GM23338 (cell line): ENCODE results near the gene METTL17. TPM values are rescaled to one million over a fixed set of nuclear protein-coding genes. Genes with fewer than 3 reads are reported as not detected.

Experiments
- ATAC-seq: fragments of 200-7000 bp; cut with Tn5 transposase; 3 replicates; pipeline ENCODE4 v1.9.1; 2020
- DNase-seq: peaks from one replicate; pipeline ENCODE4 v3.0.0-alpha.2; 2015; ENCODE audit warnings: low spot score
- H2AFZ ChIP-seq: fragments of 200-600 bp; sonication (generic); 2 replicates; pipeline ENCODE4 v1.8.0; 2016; ENCODE audit warnings: antibody characterized with exemption, mild to moderate bottlenecking, moderate library complexity
- H3F3A ChIP-seq: fragments of 200-600 bp; sonication (generic); replicated peaks from 2 replicates; pipeline ENCODE4 v1.8.0; 2017; ENCODE audit warnings: antibody characterized with exemption, mixed run types, low read depth
- H3K27ac ChIP-seq: fragments of 200-600 bp; sonication (generic); 2 replicates; pipeline ENCODE4 v1.6.1; 2016; ENCODE audit warnings: low read depth
- H3K27me3 ChIP-seq: fragments of 200-600 bp; sonication (generic); 2 replicates; pipeline ENCODE4 v1.8.0; 2016; ENCODE audit warnings: mild to moderate bottlenecking, mixed run types, moderate library complexity; ENCODE audit not compliant: insufficient read depth
- H3K36me3 ChIP-seq: fragments of 200-600 bp; sonication (generic); 2 replicates; pipeline ENCODE4 v1.8.0; 2016; ENCODE audit warnings: mild to moderate bottlenecking; ENCODE audit not compliant: insufficient read depth
- H3K4me1 ChIP-seq: fragments of 200-600 bp; sonication (generic); 2 replicates; pipeline ENCODE4 v1.8.0; 2016; ENCODE audit warnings: mild to moderate bottlenecking, moderate library complexity; ENCODE audit not compliant: insufficient read depth
- H3K4me2 ChIP-seq: fragments of 200-600 bp; sonication (generic); 2 replicates; pipeline ENCODE4 v1.7.1; 2017; ENCODE audit warnings: mixed run types
- H3K4me3 ChIP-seq: fragments of 200-600 bp; sonication (generic); 2 replicates; pipeline ENCODE4 v1.6.1; 2016; ENCODE audit warnings: mixed run types
- H3K79me2 ChIP-seq: fragments of 200-600 bp; sonication (generic); replicated peaks from 2 replicates; pipeline ENCODE4 v1.8.0; 2017; ENCODE audit warnings: mild to moderate bottlenecking; ENCODE audit not compliant: insufficient read depth
- H3K9me2 ChIP-seq: fragments of 200-600 bp; sonication (generic); 2 replicates; pipeline ENCODE4 v1.8.0; 2017; ENCODE audit not compliant: insufficient read depth
- H4K20me1 ChIP-seq: fragments of 200-600 bp; sonication (generic); replicated peaks from 2 replicates; pipeline ENCODE4 v1.8.0; 2017; ENCODE audit warnings: mild to moderate bottlenecking; ENCODE audit not compliant: insufficient read depth
- H3K27ac Mint-ChIP-seq: 2 replicates; pipeline ENCODE4 v1.8.0; 2020; ENCODE audit warnings: inconsistent platforms, mild to moderate bottlenecking, moderate library complexity, mixed read lengths
- H3K27me3 Mint-ChIP-seq: 3 replicates; pipeline ENCODE4 v1.8.0; 2022; ENCODE audit warnings: low read depth, mild to moderate bottlenecking, moderate library complexity, mixed read lengths, inconsistent platforms; ENCODE audit not compliant: insufficient read depth, poor library complexity
- H3K36me3 Mint-ChIP-seq: 3 replicates; pipeline ENCODE4 v1.8.0; 2021; ENCODE audit warnings: low read depth, mild to moderate bottlenecking, inconsistent platforms, moderate library complexity, mixed read lengths
- H3K4me1 Mint-ChIP-seq: 3 replicates; pipeline ENCODE4 v1.8.0; 2020; ENCODE audit warnings: mild to moderate bottlenecking, inconsistent platforms, mixed read lengths
- H3K4me3 Mint-ChIP-seq: 3 replicates; pipeline ENCODE4 v1.8.0; 2021; ENCODE audit warnings: moderate library complexity, mild to moderate bottlenecking, inconsistent platforms, mixed read lengths
- H3K9me3 Mint-ChIP-seq: 3 replicates; pipeline ENCODE4 v1.8.0; 2020; ENCODE audit warnings: moderate library complexity, mild to moderate bottlenecking, inconsistent platforms, mixed read lengths
- CREB1 ChIP-seq: fragments of 250-450 bp; sonication (Bioruptor Pico); IDR thresholded peaks from 2 replicates; pipeline ENCODE4 v1.5.0; 2020; ENCODE audit warnings: low read depth, mild to moderate bottlenecking, moderate library complexity
- EZH2 ChIP-seq: fragments of 200-600 bp; sonication (generic); IDR thresholded peaks from one replicate; pipeline ENCODE4 v1.8.0; 2017; ENCODE audit warnings: antibody characterized with exemption, mild to moderate bottlenecking, low read depth; ENCODE audit not compliant: unreplicated experiment
- POLR2AphosphoS5 ChIP-seq: IDR thresholded peaks from 2 replicates; pipeline ENCODE4 v1.6.1; 2016; ENCODE audit warnings: antibody characterized with exemption, low read depth
- STAT1 ChIP-seq: IDR thresholded peaks from one replicate; pipeline ENCODE4 v1.6.1; 2016; ENCODE audit warnings: antibody characterized with exemption; ENCODE audit not compliant: unreplicated experiment
- ZNF114 ChIP-seq: fragments of 250-450 bp; sonication (Bioruptor Pico); IDR thresholded peaks from 2 replicates; pipeline ENCODE4 v1.5.0; 2020; ENCODE audit warnings: mild to moderate bottlenecking, moderate library complexity
- polyA plus RNA-seq: library from polyadenylated mRNA; unstranded; fragments of >200 nt; fragmentation: Nextera tagmentation; extraction: Ambion mirVana; gene quantifications from 2 replicates; pipeline ENCODE4 v1.2.1, GENCODE V29; 2016
- total RNA-seq: library from RNA; depleted of rRNA; stranded (reverse); fragments of >200 nt; shearing (Covaris generic); gene quantifications from 2 replicates; pipeline ENCODE4 v1.2.3, GENCODE V29; 2014
- TF ChIP-seq, protein P1 (sequence below): fragments of 250-450 bp; sonication (Bioruptor Pico); IDR thresholded peaks from 2 replicates; pipeline ENCODE4 v1.5.0; 2020; ENCODE audit warnings: mild to moderate bottlenecking, moderate library complexity
- TF ChIP-seq, protein P2 (sequence below), 2 experiments: fragments of 200-600 bp in 1 of 2; sonication (generic) in 1 of 2; conservative IDR thresholded peaks; 2 replicates each; pipeline versions ENCODE4 v1.5.1 to v1.6.1; 2016 to 2017; ENCODE audit warnings: antibody characterized with exemption in 2 of 2, low read depth in 2 of 2, mild to moderate bottlenecking in 2 of 2, moderate library complexity in 1 of 2

Gene METTL17
- total and polyA plus RNA-seq, 2 experiments from 2014 or later = 74.9 to 156 TPM

DNA sequence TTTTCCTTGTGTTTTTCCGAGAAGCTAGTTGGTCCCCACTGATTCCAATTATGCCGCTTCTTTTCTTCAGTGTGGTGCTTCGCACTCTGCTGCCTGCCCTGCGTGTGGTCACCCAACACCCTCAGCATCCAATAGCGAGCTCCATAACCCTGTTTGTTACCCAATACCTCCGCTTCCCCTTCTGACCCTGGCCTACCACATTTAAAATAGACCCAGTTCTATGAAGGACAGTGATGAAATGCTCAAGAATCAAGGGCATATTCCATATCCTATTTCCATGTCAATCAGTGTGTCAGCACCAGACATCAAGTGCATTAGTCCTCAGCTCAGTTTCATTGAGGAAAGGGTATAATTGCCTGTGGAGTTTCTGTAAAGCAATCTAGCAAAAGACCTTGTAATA is 25.5 kb downstream of the METTL17 start (continued):
- TF ChIP-seq, protein P1, sequence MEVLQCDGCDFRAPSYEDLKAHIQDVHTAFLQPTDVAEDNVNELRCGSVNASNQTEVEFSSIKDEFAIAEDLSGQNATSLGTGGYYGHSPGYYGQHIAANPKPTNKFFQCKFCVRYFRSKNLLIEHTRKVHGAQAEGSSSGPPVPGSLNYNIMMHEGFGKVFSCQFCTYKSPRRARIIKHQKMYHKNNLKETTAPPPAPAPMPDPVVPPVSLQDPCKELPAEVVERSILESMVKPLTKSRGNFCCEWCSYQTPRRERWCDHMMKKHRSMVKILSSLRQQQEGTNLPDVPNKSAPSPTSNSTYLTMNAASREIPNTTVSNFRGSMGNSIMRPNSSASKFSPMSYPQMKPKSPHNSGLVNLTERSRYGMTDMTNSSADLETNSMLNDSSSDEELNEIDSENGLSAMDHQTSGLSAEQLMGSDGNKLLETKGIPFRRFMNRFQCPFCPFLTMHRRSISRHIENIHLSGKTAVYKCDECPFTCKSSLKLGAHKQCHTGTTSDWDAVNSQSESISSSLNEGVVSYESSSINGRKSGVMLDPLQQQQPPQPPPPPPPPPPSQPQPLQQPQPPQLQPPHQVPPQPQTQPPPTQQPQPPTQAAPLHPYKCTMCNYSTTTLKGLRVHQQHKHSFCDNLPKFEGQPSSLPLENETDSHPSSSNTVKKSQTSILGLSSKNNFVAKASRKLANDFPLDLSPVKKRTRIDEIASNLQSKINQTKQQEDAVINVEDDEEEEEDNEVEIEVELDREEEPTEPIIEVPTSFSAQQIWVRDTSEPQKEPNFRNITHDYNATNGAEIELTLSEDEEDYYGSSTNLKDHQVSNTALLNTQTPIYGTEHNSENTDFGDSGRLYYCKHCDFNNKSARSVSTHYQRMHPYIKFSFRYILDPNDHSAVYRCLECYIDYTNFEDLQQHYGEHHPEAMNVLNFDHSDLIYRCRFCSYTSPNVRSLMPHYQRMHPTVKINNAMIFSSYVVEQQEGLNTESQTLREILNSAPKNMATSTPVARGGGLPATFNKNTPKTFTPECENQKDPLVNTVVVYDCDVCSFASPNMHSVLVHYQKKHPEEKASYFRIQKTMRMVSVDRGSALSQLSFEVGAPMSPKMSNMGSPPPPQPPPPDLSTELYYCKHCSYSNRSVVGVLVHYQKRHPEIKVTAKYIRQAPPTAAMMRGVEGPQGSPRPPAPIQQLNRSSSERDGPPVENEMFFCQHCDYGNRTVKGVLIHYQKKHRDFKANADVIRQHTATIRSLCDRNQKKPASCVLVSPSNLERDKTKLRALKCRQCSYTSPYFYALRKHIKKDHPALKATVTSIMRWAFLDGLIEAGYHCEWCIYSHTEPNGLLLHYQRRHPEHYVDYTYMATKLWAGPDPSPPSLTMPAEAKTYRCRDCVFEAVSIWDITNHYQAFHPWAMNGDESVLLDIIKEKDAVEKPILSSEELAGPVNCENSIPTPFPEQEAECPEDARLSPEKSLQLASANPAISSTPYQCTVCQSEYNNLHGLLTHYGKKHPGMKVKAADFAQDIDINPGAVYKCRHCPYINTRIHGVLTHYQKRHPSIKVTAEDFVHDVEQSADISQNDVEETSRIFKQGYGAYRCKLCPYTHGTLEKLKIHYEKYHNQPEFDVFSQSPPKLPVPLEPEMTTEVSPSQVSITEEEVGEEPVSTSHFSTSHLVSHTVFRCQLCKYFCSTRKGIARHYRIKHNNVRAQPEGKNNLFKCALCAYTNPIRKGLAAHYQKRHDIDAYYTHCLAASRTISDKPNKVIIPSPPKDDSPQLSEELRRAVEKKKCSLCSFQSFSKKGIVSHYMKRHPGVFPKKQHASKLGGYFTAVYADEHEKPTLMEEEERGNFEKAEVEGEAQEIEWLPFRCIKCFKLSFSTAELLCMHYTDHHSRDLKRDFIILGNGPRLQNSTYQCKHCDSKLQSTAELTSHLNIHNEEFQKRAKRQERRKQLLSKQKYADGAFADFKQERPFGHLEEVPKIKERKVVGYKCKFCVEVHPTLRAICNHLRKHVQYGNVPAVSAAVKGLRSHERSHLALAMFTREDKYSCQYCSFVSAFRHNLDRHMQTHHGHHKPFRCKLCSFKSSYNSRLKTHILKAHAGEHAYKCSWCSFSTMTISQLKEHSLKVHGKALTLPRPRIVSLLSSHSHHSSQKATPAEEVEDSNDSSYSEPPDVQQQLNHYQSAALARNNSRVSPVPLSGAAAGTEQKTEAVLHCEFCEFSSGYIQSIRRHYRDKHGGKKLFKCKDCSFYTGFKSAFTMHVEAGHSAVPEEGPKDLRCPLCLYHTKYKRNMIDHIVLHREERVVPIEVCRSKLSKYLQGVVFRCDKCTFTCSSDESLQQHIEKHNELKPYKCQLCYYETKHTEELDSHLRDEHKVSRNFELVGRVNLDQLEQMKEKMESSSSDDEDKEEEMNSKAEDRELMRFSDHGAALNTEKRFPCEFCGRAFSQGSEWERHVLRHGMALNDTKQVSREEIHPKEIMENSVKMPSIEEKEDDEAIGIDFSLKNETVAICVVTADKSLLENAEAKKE (CRISPR knock-in tag) = no peak
- no peak for TF ChIP-seq POLR2AphosphoS5
- TF ChIP-seq STAT1 = no peak
- TF ChIP-seq ZNF114 = no peak

DNA sequence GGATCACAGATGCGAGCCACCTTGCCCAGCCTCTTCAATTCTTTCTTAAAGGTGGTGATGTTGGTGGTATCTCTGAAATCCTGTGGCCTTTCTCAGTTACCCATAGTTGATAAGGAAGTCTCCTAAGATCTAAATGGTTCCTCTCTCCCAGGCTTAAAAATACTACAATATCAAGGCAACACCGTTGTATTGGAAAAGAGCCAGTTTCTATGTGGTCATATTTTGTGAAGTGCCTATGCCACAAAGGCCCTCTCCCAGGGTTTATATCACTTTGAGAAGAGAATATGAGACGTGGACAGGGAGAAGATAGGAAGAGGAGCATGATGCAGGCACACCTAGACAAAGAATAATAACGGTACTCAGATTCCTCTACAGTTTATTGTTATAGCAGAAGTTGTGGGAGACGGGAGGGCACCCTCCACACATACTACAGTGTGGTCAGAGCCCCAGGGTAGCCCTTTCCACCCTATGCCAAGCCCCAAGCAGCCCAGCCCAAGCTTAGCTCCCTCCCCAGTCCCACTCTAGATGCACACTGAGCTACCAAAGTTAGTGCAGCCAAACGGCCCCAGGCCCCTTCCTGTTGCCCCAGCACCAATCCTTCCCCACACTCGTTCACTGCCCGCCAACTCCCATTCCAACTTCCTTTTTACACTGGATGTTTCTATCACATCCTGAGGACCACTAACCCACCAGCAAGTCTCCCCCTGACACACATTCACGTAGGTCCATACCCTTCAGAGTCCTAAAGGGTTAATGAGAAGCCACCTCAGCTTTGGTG is 26.8 kb downstream of the METTL17 start:
- DNase-seq (no peak), ATAC-seq (no peak)
- no peaks in the 10 kb centered on the region for H3K36me3 ChIP-seq
- 0 out of 2 replicates have a peak, but pooled peaks cover 7% of the 10 kb centered on the region for H3K4me1 ChIP-seq
- H3F3A ChIP-seq = no peaks in the 10 kb centered on the region
- H4K20me1 ChIP-seq = no peaks in the 10 kb centered on the region
- peaks cover 9% of the 10 kb centered on the region for H3K4me1 Mint-ChIP-seq
- H3K27ac ChIP-seq = no peak overlapping the region
- H3K79me2 ChIP-seq = no peaks in the 10 kb centered on the region
- no peak overlapping the region for H3K4me3 ChIP-seq
- H3K9me3 Mint-ChIP-seq = no peaks in the 10 kb centered on the region
- no peak overlapping the region for H3K4me3 Mint-ChIP-seq
- no peak overlapping the region for H2AFZ ChIP-seq
- H3K9me2 ChIP-seq = no peaks in the 10 kb centered on the region
- H3K27me3 Mint-ChIP-seq = peaks cover 7% of the 10 kb centered on the region
- no peaks in the 10 kb centered on the region for H3K27me3 ChIP-seq
- no peak overlapping the region for H3K4me2 ChIP-seq
- H3K36me3 Mint-ChIP-seq = peaks cover 10% of the 10 kb centered on the region
- H3K27ac Mint-ChIP-seq = no peak overlapping the region
- TF ChIP-seq POLR2AphosphoS5 (no peak), CREB1 (CRISPR knock-in tag) (no peak), EZH2 (no peak), STAT1 (no peak)
- TF ChIP-seq, protein P2, sequence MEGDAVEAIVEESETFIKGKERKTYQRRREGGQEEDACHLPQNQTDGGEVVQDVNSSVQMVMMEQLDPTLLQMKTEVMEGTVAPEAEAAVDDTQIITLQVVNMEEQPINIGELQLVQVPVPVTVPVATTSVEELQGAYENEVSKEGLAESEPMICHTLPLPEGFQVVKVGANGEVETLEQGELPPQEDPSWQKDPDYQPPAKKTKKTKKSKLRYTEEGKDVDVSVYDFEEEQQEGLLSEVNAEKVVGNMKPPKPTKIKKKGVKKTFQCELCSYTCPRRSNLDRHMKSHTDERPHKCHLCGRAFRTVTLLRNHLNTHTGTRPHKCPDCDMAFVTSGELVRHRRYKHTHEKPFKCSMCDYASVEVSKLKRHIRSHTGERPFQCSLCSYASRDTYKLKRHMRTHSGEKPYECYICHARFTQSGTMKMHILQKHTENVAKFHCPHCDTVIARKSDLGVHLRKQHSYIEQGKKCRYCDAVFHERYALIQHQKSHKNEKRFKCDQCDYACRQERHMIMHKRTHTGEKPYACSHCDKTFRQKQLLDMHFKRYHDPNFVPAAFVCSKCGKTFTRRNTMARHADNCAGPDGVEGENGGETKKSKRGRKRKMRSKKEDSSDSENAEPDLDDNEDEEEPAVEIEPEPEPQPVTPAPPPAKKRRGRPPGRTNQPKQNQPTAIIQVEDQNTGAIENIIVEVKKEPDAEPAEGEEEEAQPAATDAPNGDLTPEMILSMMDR (conservative IDR thresholded peaks at IDR 0.05; ENCODE audit: low read depth in 2 of 2) = no peak
